IMR-90 (cell line): ENCODE data around the gene ASIC2. TPM values are rescaled to one million over a fixed set of nuclear protein-coding genes. Genes with fewer than 3 reads are reported as not detected.

Source experiments
- ATAC-seq: fragments of 200-7000 bp; cut with Tn5 transposase; 2 replicates; pipeline ENCODE4 v1.9.1; 2020; ENCODE audit warnings: low read depth, mild to moderate bottlenecking, moderate library complexity
- BruUV-seq: library from RNA; stranded (reverse); fragments of 400-500 nt; replicated peaks from 2 replicates; lab custom pipeline; 2021; lab: Mats Ljungman, UMichigan
- CTCF ChIA-PET: fragments of 300-600 bp; formaldehyde crosslinking; extraction: SDS; loops from one replicate; lab custom pipeline; 2021; ENCODE audit warnings: antibody characterized with exemption; lab: Yijun Ruan, JAX
- POLR2A ChIA-PET: fragments of 300-600 bp; sonication (Branson Sonifier 250); formaldehyde crosslinking; loops from one replicate; lab custom pipeline; 2022; ENCODE audit warnings: antibody characterized with exemption; ENCODE audit not compliant: unreplicated experiment; lab: Charles Lee
- DNase-seq: peaks from one replicate; pipeline ENCODE4 v3.0.0; 2013
- H2AFZ ChIP-seq: replicated peaks from 2 replicates; pipeline ENCODE3; 2013; ENCODE audit warnings: low read length, mild to moderate bottlenecking; ENCODE audit not compliant: poor library complexity
- H2AK5ac ChIP-seq: 2 replicates; pipeline ENCODE4 v1.6.1; 2013; ENCODE audit warnings: low read depth, low read length, inconsistent platforms
- H2AK9ac ChIP-seq: replicated peaks from 2 replicates; pipeline ENCODE3; 2013; ENCODE audit warnings: mild to moderate bottlenecking, low read depth, low read length, moderate library complexity; ENCODE audit not compliant: poor library complexity
- H2BK120ac ChIP-seq: 2 replicates; pipeline ENCODE4 v1.6.1; 2013; ENCODE audit warnings: low read depth, low read length, inconsistent platforms
- H2BK15ac ChIP-seq: 3 replicates; pipeline ENCODE4 v1.6.1; 2013; ENCODE audit warnings: low read depth, low read length, inconsistent platforms
- H2BK20ac ChIP-seq: 2 replicates; pipeline ENCODE4 v1.6.1; 2013; ENCODE audit warnings: low read depth, mild to moderate bottlenecking, inconsistent platforms, low read length, moderate library complexity
- H2BK5ac ChIP-seq: 2 replicates; pipeline ENCODE4 v1.6.1; 2013; ENCODE audit warnings: mild to moderate bottlenecking, low read depth, low read length, inconsistent platforms; ENCODE audit not compliant: poor library complexity, severe bottlenecking
- H3K14ac ChIP-seq: replicated peaks from 2 replicates; pipeline ENCODE4 v1.6.1; 2013; ENCODE audit warnings: low read depth, low read length, inconsistent platforms
- H3K18ac ChIP-seq: 2 replicates; pipeline ENCODE4 v1.6.1; 2013; ENCODE audit warnings: low read depth, low read length, control low read depth
- H3K23ac ChIP-seq: 2 replicates; pipeline ENCODE4 v1.6.1; 2013; ENCODE audit warnings: low read depth, low read length, inconsistent platforms
- H3K27ac ChIP-seq: 2 replicates; pipeline ENCODE4 v1.5.1; 2013; ENCODE audit warnings: mild to moderate bottlenecking, control low read depth, low read length; ENCODE audit not compliant: insufficient read depth
- H3K27me3 ChIP-seq: 2 replicates; pipeline ENCODE4 v1.6.1; 2013; ENCODE audit warnings: low read length; ENCODE audit not compliant: control insufficient read depth, insufficient read depth
- H3K36me3 ChIP-seq: 2 replicates; pipeline ENCODE4 v1.6.1; 2013; ENCODE audit warnings: low read length, mixed read lengths; ENCODE audit not compliant: control insufficient read depth, insufficient read depth
- H3K4ac ChIP-seq: 2 replicates; pipeline ENCODE4 v1.6.1; 2013; ENCODE audit warnings: low read depth, low read length, inconsistent platforms
- H3K4me1 ChIP-seq: 2 replicates; pipeline ENCODE4 v1.6.1; 2013; ENCODE audit warnings: low read length, mixed read lengths; ENCODE audit not compliant: control insufficient read depth, insufficient read depth
- H3K4me2 ChIP-seq: 2 replicates; pipeline ENCODE4 v1.6.1; 2013; ENCODE audit warnings: low read depth, mild to moderate bottlenecking, control low read depth, low read length, moderate library complexity
- H3K4me3 ChIP-seq: 2 replicates; pipeline ENCODE4 v1.5.1; 2013; ENCODE audit warnings: low read depth, mild to moderate bottlenecking, control low read depth, low read length, moderate library complexity; ENCODE audit not compliant: insufficient read depth
- H3K56ac ChIP-seq: 2 replicates; pipeline ENCODE4 v1.6.1; 2013; ENCODE audit warnings: low read length, inconsistent platforms; ENCODE audit not compliant: insufficient read depth; ENCODE audit errors: extremely low read depth
- H3K79me1 ChIP-seq, 2 experiments: 2 replicates each; pipeline ENCODE4 v1.6.1; 2013; ENCODE audit warnings: low read length in 2 of 2, inconsistent platforms in 1 of 2, low read depth in 1 of 2
- H3K9ac ChIP-seq: 2 replicates; pipeline ENCODE4 v1.6.1; 2013; ENCODE audit warnings: low read depth, low read length, control low read depth
- H3K9me1 ChIP-seq: 2 replicates; pipeline ENCODE4 v1.6.1; 2013; ENCODE audit warnings: low read length, inconsistent platforms; ENCODE audit not compliant: insufficient read depth
- H3K9me3 ChIP-seq: 2 replicates; pipeline ENCODE4 v1.6.1; 2013; ENCODE audit warnings: low read length; ENCODE audit not compliant: control insufficient read depth, insufficient read depth
- H4K20me1 ChIP-seq: 2 replicates; pipeline ENCODE4 v1.6.1; 2013; ENCODE audit warnings: low read length, inconsistent platforms; ENCODE audit not compliant: insufficient read depth
- H4K5ac ChIP-seq: 2 replicates; pipeline ENCODE4 v1.6.1; 2013; ENCODE audit warnings: mild to moderate bottlenecking, low read depth, low read length, control low read depth
- H4K8ac ChIP-seq, 2 experiments: 2 replicates each; pipeline ENCODE4 v1.6.1; 2013; ENCODE audit warnings: low read depth in 2 of 2, low read length in 2 of 2, control low read depth in 1 of 2, inconsistent platforms in 1 of 2
- H4K91ac ChIP-seq: 2 replicates; pipeline ENCODE4 v1.6.1; 2013; ENCODE audit warnings: low read depth, low read length, inconsistent platforms; ENCODE audit not compliant: insufficient read depth
- FOS ChIP-seq: fragments of 150-350 bp; IDR thresholded peaks from 2 replicates; pipeline ENCODE4 v1.6.1; 2016; ENCODE audit warnings: low read depth, low read length
- POLR2A ChIP-seq: IDR thresholded peaks from 2 replicates; pipeline ENCODE4 v1.6.1; 2012; ENCODE audit warnings: mild to moderate bottlenecking, low read depth, low read length
- RFX5 ChIP-seq: IDR thresholded peaks from 2 replicates; pipeline ENCODE4 v1.8.0; 2012; ENCODE audit warnings: low read depth, mild to moderate bottlenecking, low read length, moderate library complexity
- WGBS, 2 experiments: methylation state at CpG; one replicate each; pipeline versions ENCODE4 v1.1.5 to v1.1.7; 2013; ENCODE audit warnings: missing lambda C conversion rate in 2 of 2; ENCODE audit not compliant: insufficient read length in 1 of 2; ENCODE audit errors: extremely low coverage in 2 of 2; 5-methylcytosine and 5-hydroxymethylcytosine counted together
- dilution Hi-C: fragments of 300-500 bp; cut with HindIII; formaldehyde crosslinking; loops from one replicate; pipeline ENCODE4 v1.14.3; 2018; ENCODE audit warnings: low sequenced_read_pairs; ENCODE audit not compliant: unreplicated experiment
- in situ Hi-C: fragments of 300-500 bp; cut with MboI; formaldehyde crosslinking; loops from 3 replicates; pipeline ENCODE4 v1.14.3; 2019; ENCODE audit warnings: low sequenced_read_pairs, inconsistent platforms, mixed read lengths
- intact Hi-C: fragments of 100-400 bp; cut with micrococcal nuclease; formaldehyde crosslinking; loops from 2 replicates; pipeline ENCODE4 v1.10.0; 2022
- polyA plus RNA-seq, 3 experiments: library from polyadenylated mRNA; depleted of rRNA; stranded (reverse); fragments of >200 nt; gene quantifications; 2 replicates each; pipeline ENCODE4 v1.2.3, GENCODE V29; 2012; ENCODE audit warnings: low replicate concordance in 1 of 3
- total RNA-seq: library from RNA; depleted of rRNA; stranded (reverse); fragments of >200 nt; gene quantifications from 2 replicates; pipeline ENCODE4 v1.2.3, GENCODE V29; 2012

ASIC2 gene
- total and polyA plus RNA-seq, 2 of the 4 experiments (the other 2 are of a cell fraction) = under 0.01 to 0.15 TPM

- H4K5ac ChIP-seq = no peak overlapping the region
- H3K4me3 ChIP-seq = no peak overlapping the region
- DNase-seq (no peak), ATAC-seq (no peak)
- H2AFZ ChIP-seq = no peak overlapping the region
- no peaks in the 10 kb centered on the region for H4K20me1 ChIP-seq
- intact Hi-C loops = loop anchor here (10.0 kb wide), 1 partner anchor 124 kb away; no protein-coding TSS in a partner anchor
- no peak overlapping the region for H2AK5ac ChIP-seq
- no peak overlapping the region for H3K9ac ChIP-seq
- H2AK9ac ChIP-seq = no peak overlapping the region
- H2BK5ac ChIP-seq = no peak overlapping the region
- no peak for TF ChIP-seq FOS
- TF ChIP-seq RFX5 = no peak
- no peak for TF ChIP-seq POLR2A
- ChIA-PET POLR2A (no interaction called here), CTCF (no interaction called here)
- no peaks in the 10 kb centered on the region for H3K79me1 ChIP-seq
- H3K4me1 ChIP-seq = no peaks in the 10 kb centered on the region
- H3K9me3 ChIP-seq = peaks cover 4% of the 10 kb centered on the region; the same call in 1 of the 2 replicates
- no peak overlapping the region for H2BK15ac ChIP-seq
- H2BK20ac ChIP-seq = no peak overlapping the region
- no peak overlapping the region for H3K4me2 ChIP-seq
- no peaks in the 10 kb centered on the region for H3K9me1 ChIP-seq
- H3K27me3 ChIP-seq = peaks cover 11% of the 10 kb centered on the region
- H2BK120ac ChIP-seq = no peak overlapping the region
- H4K8ac ChIP-seq = no peak overlapping the region
- H3K4ac ChIP-seq = no peak overlapping the region
- no peaks in the 10 kb centered on the region for H3K36me3 ChIP-seq
- no CpG with 5 or more reads among the region's 2 CpGs for WGBS, 2 experiments
- H3K18ac ChIP-seq = no peak overlapping the region
- in situ Hi-C loops = no loop called here
- H3K56ac ChIP-seq = no peak overlapping the region
- no peak overlapping the region for H3K23ac ChIP-seq
- dilution Hi-C loops = no loop called here
- no peak overlapping the region for H3K14ac ChIP-seq
- no peak overlapping the region for H3K27ac ChIP-seq
- BruUV-seq = no TSS peak
- no peak overlapping the region for H4K91ac ChIP-seq
Observed at GRCh38 chr17:33299115-33299514, 6.0 kb upstream of the ASIC2 start.
